GM19468 (cell line): ENCODE results near the gene KRTAP21-1.
"Not testable (repeated sequence)": the region's sequence is repeated elsewhere in the genome, so short reads cannot be mapped to it uniquely, and the experiment has no call there.

ENCODE experiments used
- ATAC-seq: cut with Tn5 transposase; IDR thresholded peaks from one replicate; pipeline ENCODE4 v1.9.1; 2021; ENCODE audit warnings: mild to moderate bottlenecking, moderate library complexity, moderate number of reproducible peaks; ENCODE audit not compliant: unreplicated experiment; ENCODE audit errors: extremely low read depth

KRTAP21-1 gene

GRCh38 chr21:30755328-30755727 is at the start of gene KRTAP21-1:
TSS of gene KRTAP21-1 (minus strand) at chr21:30755428. CDS start at chr21:30755378, 50 bp downstream.
- not testable (repeated sequence) for ATAC-seq

- ATAC-seq: no peak
These were observed 45.4 kb upstream of the KRTAP21-1 start for GRCh38 chr21:30800605-30801004.

GRCh38 chr21:30793581-30794314 is 38.5 kb upstream of the KRTAP21-1 start:
- no peak for ATAC-seq

GRCh38 chr21:30779249-30779648 is 24.0 kb upstream of the KRTAP21-1 start:
- ATAC-seq: no peak

- no peak for ATAC-seq
These were observed 14.7 kb upstream of the KRTAP21-1 start for GRCh38 chr21:30769724-30770431.

GRCh38 chr21:30760776-30761175 is 5.5 kb upstream of the KRTAP21-1 start:
- ATAC-seq: no peak

GRCh38 chr21:30758306-30758705 is 3.1 kb upstream of the KRTAP21-1 start:
- no peak for ATAC-seq

- ATAC-seq: no peak
These were observed 8.1 kb downstream of the KRTAP21-1 start, which contains the start of gene KRTAP21-2 for GRCh38 chr21:30747159-30747558. TSS of gene KRTAP21-2 (minus strand) at chr21:30747259. CDS start at chr21:30747202, 57 bp downstream.

- ATAC-seq: no peak
These were observed 14.8 kb downstream of the KRTAP21-1 start for GRCh38 chr21:30740462-30740861.

- no peak for ATAC-seq
These were observed 22.2 kb downstream of the KRTAP21-1 start for GRCh38 chr21:30733026-30733425.

- no peak for ATAC-seq
These were observed 28.5 kb downstream of the KRTAP21-1 start for GRCh38 chr21:30726726-30727125.

- ATAC-seq: no peak
These were observed 35.8 kb downstream of the KRTAP21-1 start for GRCh38 chr21:30719401-30719800.

- ATAC-seq: no peak
These were observed 36.9 kb downstream of the KRTAP21-1 start, which contains the start of gene KRTAP21-3 for GRCh38 chr21:30718239-30718909. TSS of gene KRTAP21-3 (minus strand) at chr21:30718777. CDS start at chr21:30718759, 18 bp downstream.

- no peak for ATAC-seq
These were observed 38.1 kb downstream of the KRTAP21-1 start for GRCh38 chr21:30717105-30717504.

GRCh38 chr21:30714946-30715345 is 40.3 kb downstream of the KRTAP21-1 start:
- ATAC-seq: no peak

GRCh38 chr21:30714456-30714855 is 40.8 kb downstream of the KRTAP21-1 start:
- ATAC-seq: no peak

GRCh38 chr21:30713766-30714165 is 41.5 kb downstream of the KRTAP21-1 start:
- no peak for ATAC-seq

- ATAC-seq: no peak
These were observed 44.7 kb downstream of the KRTAP21-1 start for GRCh38 chr21:30710499-30710898.

GRCh38 chr21:30707409-30707808 is 47.8 kb downstream of the KRTAP21-1 start:
- no peak for ATAC-seq
